HepG2 (cell line): Measurements from ENCODE around the gene SYCE3. TPM values are rescaled to one million over a fixed set of nuclear protein-coding genes. Genes with fewer than 3 reads are reported as not detected.

Source experiments
- DNMT1 ChIP-seq: sonication (generic); formaldehyde crosslinking; IDR thresholded peaks from 2 replicates; pipeline ENCODE4 v1.5.1; 2020; ENCODE audit warnings: mild to moderate bottlenecking, missing genetic modification reagents
- FLYWCH1 ChIP-seq: sonication (generic); formaldehyde crosslinking; IDR thresholded peaks from 2 replicates; pipeline ENCODE4 v1.8.1; 2023; ENCODE audit warnings: mild to moderate bottlenecking, missing genetic modification reagents
- FOXP1 ChIP-seq, 2 experiments: fragments of 450-650 bp in 1 of 2; IDR thresholded peaks; 2 replicates each; pipeline ENCODE4 v1.6.1; 2017 to 2018; ENCODE audit warnings: antibody characterized with exemption in 1 of 2
- HES4 ChIP-seq: sonication (generic); formaldehyde crosslinking; IDR thresholded peaks from 2 replicates; pipeline ENCODE4 v1.9.0; 2021; ENCODE audit warnings: mild to moderate bottlenecking, missing genetic modification reagents, borderline replicate concordance
- HOXA7 ChIP-seq: sonication (generic); formaldehyde crosslinking; IDR thresholded peaks from 2 replicates; pipeline ENCODE4 v1.8.1; 2022; ENCODE audit warnings: mild to moderate bottlenecking, missing genetic modification reagents, moderate library complexity
- HOXD1 ChIP-seq: sonication (generic); formaldehyde crosslinking; IDR thresholded peaks from 2 replicates; pipeline ENCODE4 v1.5.0; 2020; ENCODE audit warnings: missing genetic modification reagents
- MTA3 ChIP-seq: sonication (generic); formaldehyde crosslinking; IDR thresholded peaks from 2 replicates; pipeline ENCODE4 v1.4.0; 2020; ENCODE audit warnings: missing genetic modification reagents
- MXI1 ChIP-seq: IDR thresholded peaks from 3 replicates; pipeline ENCODE4 v1.6.1; 2012; ENCODE audit warnings: low read depth, low read length, inconsistent platforms, borderline replicate concordance
- RARA ChIP-seq: IDR thresholded peaks from 2 replicates; pipeline ENCODE4 v1.6.1; 2016; ENCODE audit warnings: missing genetic modification reagents, missing compliant biosample characterization
- RCOR2 ChIP-seq: IDR thresholded peaks from 2 replicates; pipeline ENCODE4 v1.6.1; 2016; ENCODE audit warnings: missing biosample characterization, missing genetic modification reagents
- SMAD9 ChIP-seq: sonication (generic); formaldehyde crosslinking; IDR thresholded peaks from 2 replicates; pipeline ENCODE4 v1.5.1; 2020; ENCODE audit warnings: mild to moderate bottlenecking, missing genetic modification reagents
- SP4 ChIP-seq: sonication (generic); formaldehyde crosslinking; IDR thresholded peaks from 2 replicates; pipeline ENCODE4 v1.8.1; 2023; ENCODE audit warnings: mild to moderate bottlenecking, missing genetic modification reagents
- ZFP82 ChIP-seq: sonication (generic); formaldehyde crosslinking; IDR thresholded peaks from 2 replicates; pipeline ENCODE4 v1.5.1; 2020; ENCODE audit warnings: mild to moderate bottlenecking, missing genetic modification reagents, borderline replicate concordance
- ZFYVE20 ChIP-seq: sonication (generic); formaldehyde crosslinking; IDR thresholded peaks from 2 replicates; pipeline ENCODE4 v1.8.0; 2023; ENCODE audit warnings: low read depth, mild to moderate bottlenecking, moderate library complexity, missing genetic modification reagents, borderline replicate concordance
- ZKSCAN1 ChIP-seq: fragments of 150-350 bp; IDR thresholded peaks from 2 replicates; pipeline ENCODE4 v1.6.1; 2014; ENCODE audit warnings: low read length
- ZNF101 ChIP-seq: sonication (generic); formaldehyde crosslinking; IDR thresholded peaks from 2 replicates; pipeline ENCODE4 v1.4.0; 2020; ENCODE audit warnings: mild to moderate bottlenecking, low read depth, missing genetic modification reagents, borderline replicate concordance
- ZNF207 ChIP-seq: fragments of 450-650 bp; IDR thresholded peaks from 2 replicates; pipeline ENCODE4 v1.6.1; 2016; ENCODE audit warnings: antibody characterized with exemption, borderline replicate concordance
- ZNF446 ChIP-seq: sonication (generic); formaldehyde crosslinking; IDR thresholded peaks from 2 replicates; pipeline ENCODE4 v1.5.0; 2020; ENCODE audit warnings: mild to moderate bottlenecking, missing genetic modification reagents
- ZNF547 ChIP-seq: sonication (generic); formaldehyde crosslinking; IDR thresholded peaks from 2 replicates; pipeline ENCODE4 v1.5.1; 2020; ENCODE audit warnings: mild to moderate bottlenecking, missing genetic modification reagents
- ZNF562 ChIP-seq: sonication (generic); formaldehyde crosslinking; IDR thresholded peaks from 2 replicates; pipeline ENCODE4 v1.8.0; 2022; ENCODE audit warnings: missing genetic modification reagents, borderline replicate concordance
- polyA plus RNA-seq, 8 experiments: library from polyadenylated mRNA; depleted of rRNA in 3 of 8; stranded (reverse) in 7 of 8; unstranded in 1 of 8; fragments of >200 nt; fragmentation: Illumina TruSeq in 4 of 8; extraction: Trizol in 4 of 8; gene quantifications; 2 replicates each; pipeline versions ENCODE4 v1.2.1 to v1.2.3, GENCODE V29; 2011 to 2016; ENCODE audit warnings: low read depth in 4 of 8, missing spikeins in 1 of 8, mixed read lengths in 1 of 8; ENCODE audit not compliant: insufficient read depth in 1 of 8
- total RNA-seq, 5 experiments: library from RNA; depleted of rRNA; stranded (reverse); fragments of >200 nt; fragmentation: Illumina TruSeq; extraction: Trizol; gene quantifications; 2 replicates each; pipeline ENCODE4 v1.2.3, GENCODE V29; 2016; ENCODE audit warnings: low read depth in 1 of 5
- TF ChIP-seq, protein P1 (sequence below): sonication (generic); formaldehyde crosslinking; IDR thresholded peaks from 2 replicates; pipeline ENCODE4 v1.4.0; 2020; ENCODE audit warnings: missing genetic modification reagents
- TF ChIP-seq, protein P2 (sequence below): IDR thresholded peaks from 2 replicates; pipeline ENCODE4 v1.6.1; 2016; ENCODE audit warnings: missing genetic modification reagents, missing compliant biosample characterization
- TF ChIP-seq, protein P3 (sequence below): sonication (generic); formaldehyde crosslinking; IDR thresholded peaks from 2 replicates; pipeline ENCODE4 v1.5.0; 2020; ENCODE audit warnings: mild to moderate bottlenecking, missing genetic modification reagents
- TF ChIP-seq, protein P4 (sequence below): sonication (generic); formaldehyde crosslinking; IDR thresholded peaks from 2 replicates; pipeline ENCODE4 v1.4.0; 2020; ENCODE audit warnings: missing genetic modification reagents
- TF ChIP-seq, protein P5 (sequence below): sonication (generic); formaldehyde crosslinking; IDR thresholded peaks from 2 replicates; pipeline ENCODE4 v1.4.0; 2020; ENCODE audit warnings: missing genetic modification reagents, borderline replicate concordance

The SYCE3 gene
- total and polyA plus RNA-seq, 2 of the 13 experiments (the other 11 are each of a cell fraction or from before 2014, with no cell fraction given), result not detected

DNA sequence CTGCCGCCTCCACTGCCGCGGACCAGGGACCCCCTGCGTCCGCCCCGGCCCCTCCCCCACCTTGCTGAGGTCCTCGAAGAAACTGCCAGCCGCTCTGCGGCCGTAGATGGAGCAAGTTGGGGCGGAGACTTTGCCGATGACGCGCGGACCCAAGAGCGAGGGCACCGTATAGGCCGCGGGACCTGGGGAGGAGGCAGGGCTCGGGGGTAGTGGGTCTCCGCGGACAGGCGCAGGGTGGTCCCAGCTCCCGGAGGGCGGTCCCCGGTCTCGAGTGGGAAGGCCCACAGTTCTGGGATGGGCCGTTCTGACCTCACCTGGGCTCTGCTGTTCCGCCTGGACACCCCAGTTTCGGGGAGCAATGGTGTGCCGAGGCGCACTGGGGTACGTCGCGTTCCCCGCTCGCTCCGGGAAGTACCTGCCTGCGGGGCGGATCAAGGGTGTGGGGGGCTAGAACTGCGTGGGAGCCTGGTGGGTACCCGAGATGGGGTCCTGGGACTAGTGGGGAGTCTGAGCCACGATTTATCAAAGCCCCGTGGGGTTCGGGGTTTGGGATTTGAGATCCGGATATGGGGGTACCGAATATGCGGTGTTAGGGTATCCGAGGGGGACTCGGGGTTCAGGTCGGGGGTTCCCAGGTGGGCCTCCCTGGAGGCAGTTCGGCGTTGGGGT is 31.7 kb downstream of the SYCE3 start (continued):
- no peak for TF ChIP-seq ZFYVE20 (CRISPR knock-in tag)
- 0 out of 2 replicates have a peak, but pooled peaks have one; percentile 1 for TF ChIP-seq HOXA7 (CRISPR knock-in tag)
- TF ChIP-seq, protein P1, sequence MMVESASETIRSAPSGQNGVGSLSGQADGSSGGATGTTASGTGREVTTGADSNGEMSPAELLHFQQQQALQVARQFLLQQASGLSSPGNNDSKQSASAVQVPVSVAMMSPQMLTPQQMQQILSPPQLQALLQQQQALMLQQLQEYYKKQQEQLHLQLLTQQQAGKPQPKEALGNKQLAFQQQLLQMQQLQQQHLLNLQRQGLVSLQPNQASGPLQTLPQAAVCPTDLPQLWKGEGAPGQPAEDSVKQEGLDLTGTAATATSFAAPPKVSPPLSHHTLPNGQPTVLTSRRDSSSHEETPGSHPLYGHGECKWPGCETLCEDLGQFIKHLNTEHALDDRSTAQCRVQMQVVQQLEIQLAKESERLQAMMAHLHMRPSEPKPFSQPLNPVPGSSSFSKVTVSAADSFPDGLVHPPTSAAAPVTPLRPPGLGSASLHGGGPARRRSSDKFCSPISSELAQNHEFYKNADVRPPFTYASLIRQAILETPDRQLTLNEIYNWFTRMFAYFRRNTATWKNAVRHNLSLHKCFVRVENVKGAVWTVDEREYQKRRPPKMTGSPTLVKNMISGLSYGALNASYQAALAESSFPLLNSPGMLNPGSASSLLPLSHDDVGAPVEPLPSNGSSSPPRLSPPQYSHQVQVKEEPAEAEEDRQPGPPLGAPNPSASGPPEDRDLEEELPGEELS, result no peak
- TF ChIP-seq, protein P2, sequence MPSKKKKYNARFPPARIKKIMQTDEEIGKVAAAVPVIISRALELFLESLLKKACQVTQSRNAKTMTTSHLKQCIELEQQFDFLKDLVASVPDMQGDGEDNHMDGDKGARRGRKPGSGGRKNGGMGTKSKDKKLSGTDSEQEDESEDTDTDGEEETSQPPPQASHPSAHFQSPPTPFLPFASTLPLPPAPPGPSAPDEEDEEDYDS, result 0 out of 2 replicates have a peak, but pooled peaks have one; percentile 49
- TF ChIP-seq, protein P3, sequence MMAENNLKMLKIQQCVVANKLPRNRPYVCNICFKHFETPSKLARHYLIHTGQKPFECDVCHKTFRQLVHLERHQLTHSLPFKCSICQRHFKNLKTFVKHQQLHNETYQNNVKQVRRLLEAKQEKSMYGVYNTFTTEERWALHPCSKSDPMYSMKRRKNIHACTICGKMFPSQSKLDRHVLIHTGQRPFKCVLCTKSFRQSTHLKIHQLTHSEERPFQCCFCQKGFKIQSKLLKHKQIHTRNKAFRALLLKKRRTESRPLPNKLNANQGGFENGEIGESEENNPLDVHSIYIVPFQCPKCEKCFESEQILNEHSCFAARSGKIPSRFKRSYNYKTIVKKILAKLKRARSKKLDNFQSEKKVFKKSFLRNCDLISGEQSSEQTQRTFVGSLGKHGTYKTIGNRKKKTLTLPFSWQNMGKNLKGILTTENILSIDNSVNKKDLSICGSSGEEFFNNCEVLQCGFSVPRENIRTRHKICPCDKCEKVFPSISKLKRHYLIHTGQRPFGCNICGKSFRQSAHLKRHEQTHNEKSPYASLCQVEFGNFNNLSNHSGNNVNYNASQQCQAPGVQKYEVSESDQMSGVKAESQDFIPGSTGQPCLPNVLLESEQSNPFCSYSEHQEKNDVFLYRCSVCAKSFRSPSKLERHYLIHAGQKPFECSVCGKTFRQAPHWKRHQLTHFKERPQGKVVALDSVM, result no peak
- TF ChIP-seq SMAD9, result no peak
- TF ChIP-seq FOXP1 (IDR thresholded peaks at IDR 0.05), result no peak
- no peak for TF ChIP-seq FOXP1 (CRISPR knock-in tag; IDR thresholded peaks at IDR 0.05)
- TF ChIP-seq ZNF562 (CRISPR knock-in tag), result no peak
- TF ChIP-seq FLYWCH1 (CRISPR knock-in tag), result no peak
- TF ChIP-seq RCOR2, result no peak
- no peak for TF ChIP-seq HOXD1 (CRISPR knock-in tag)
- TF ChIP-seq MTA3 (CRISPR knock-in tag), result no peak
- TF ChIP-seq MXI1, result no peak; the same call in 2 of the 3 replicates
- no peak for TF ChIP-seq ZNF101 (CRISPR knock-in tag)
- TF ChIP-seq, protein P4, sequence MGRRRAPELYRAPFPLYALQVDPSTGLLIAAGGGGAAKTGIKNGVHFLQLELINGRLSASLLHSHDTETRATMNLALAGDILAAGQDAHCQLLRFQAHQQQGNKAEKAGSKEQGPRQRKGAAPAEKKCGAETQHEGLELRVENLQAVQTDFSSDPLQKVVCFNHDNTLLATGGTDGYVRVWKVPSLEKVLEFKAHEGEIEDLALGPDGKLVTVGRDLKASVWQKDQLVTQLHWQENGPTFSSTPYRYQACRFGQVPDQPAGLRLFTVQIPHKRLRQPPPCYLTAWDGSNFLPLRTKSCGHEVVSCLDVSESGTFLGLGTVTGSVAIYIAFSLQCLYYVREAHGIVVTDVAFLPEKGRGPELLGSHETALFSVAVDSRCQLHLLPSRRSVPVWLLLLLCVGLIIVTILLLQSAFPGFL (CRISPR knock-in tag), result no peak
- TF ChIP-seq RARA, result no peak
- no peak for TF ChIP-seq SP4
- TF ChIP-seq ZFP82 (CRISPR knock-in tag), result peak; percentile 48; the same call in 1 of the 2 replicates
- TF ChIP-seq ZNF207, result no peak
- TF ChIP-seq, protein P5, sequence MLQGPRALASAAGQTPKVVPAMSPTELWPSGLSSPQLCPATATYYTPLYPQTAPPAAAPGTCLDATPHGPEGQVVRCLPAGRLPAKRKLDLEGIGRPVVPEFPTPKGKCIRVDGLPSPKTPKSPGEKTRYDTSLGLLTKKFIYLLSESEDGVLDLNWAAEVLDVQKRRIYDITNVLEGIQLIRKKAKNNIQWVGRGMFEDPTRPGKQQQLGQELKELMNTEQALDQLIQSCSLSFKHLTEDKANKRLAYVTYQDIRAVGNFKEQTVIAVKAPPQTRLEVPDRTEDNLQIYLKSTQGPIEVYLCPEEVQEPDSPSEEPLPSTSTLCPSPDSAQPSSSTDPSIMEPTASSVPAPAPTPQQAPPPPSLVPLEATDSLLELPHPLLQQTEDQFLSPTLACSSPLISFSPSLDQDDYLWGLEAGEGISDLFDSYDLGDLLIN (CRISPR knock-in tag), result no peak
- TF ChIP-seq HES4 (CRISPR knock-in tag), result no peak
- no peak for TF ChIP-seq DNMT1 (CRISPR knock-in tag)
- peak; percentile 34; the same call in 1 of the 2 replicates for TF ChIP-seq ZNF446 (CRISPR knock-in tag)
- no peak for TF ChIP-seq ZKSCAN1
- TF ChIP-seq ZNF547 (CRISPR knock-in tag), result no peak
